ENCODE data around the gene LTBP4. TPM values are rescaled to one million over a fixed set of nuclear protein-coding genes. Genes with fewer than 3 reads are reported as not detected.
"Not testable (repeated sequence)": the region's sequence is repeated elsewhere in the genome, so short reads cannot be mapped to it uniquely, and the experiment has no call there.

LTBP4 gene
- total RNA-seq, result 10 to 100 TPM; 42.8 to 75.9 TPM

GRCh38 chr19:40601134-40601974 lies at the start of gene LTBP4:
Gene LTBP4 (plus strand): TSS chr19:40601369. CDS start chr19:40601388, 19 bp downstream.
- H3K27ac Mint-ChIP-seq, result no peak within 1 kb of the TSS
- H3K4me1 Mint-ChIP-seq, result peaks cover 67% of the 10 kb centered on the region
- peaks cover 46% of the 10 kb centered on the region for H3K27me3 Mint-ChIP-seq
- no peaks in the 10 kb centered on the region for H3K36me3 Mint-ChIP-seq
- no peaks in the 10 kb centered on the region for H3K9me3 Mint-ChIP-seq (ENCODE audit: low read depth)
- ATAC-seq (no peak), DNase-seq (no peak)
- CTCF ChIA-PET, result interaction anchor here (0.9 to 9.3 kb wide), 12 partner anchors 10 to 295 kb away, joined by 3 to 65 read pairs (median 10); partner anchors contain the start of gene BLVRB
- peak within 1 kb of the TSS; percentile 15 for H3K4me3 Mint-ChIP-seq

- H3K36me3 Mint-ChIP-seq, result no peaks in the 10 kb centered on the region
- CTCF ChIA-PET, result interaction anchor here (1.7 kb wide), 1 partner anchor 82 kb away, joined by 3 read pairs; no protein-coding TSS in a partner anchor
- no peak overlapping the region for H3K27ac Mint-ChIP-seq
- peaks cover 57% of the 10 kb centered on the region for H3K27me3 Mint-ChIP-seq
- no peaks in the 10 kb centered on the region for H3K9me3 Mint-ChIP-seq (ENCODE audit: low read depth)
- peaks cover 8% of the 10 kb centered on the region for H3K4me1 Mint-ChIP-seq
- DNase-seq, result no peak
- no peak for ATAC-seq
- no peak overlapping the region for H3K4me3 Mint-ChIP-seq
Observed at GRCh38 chr19:40552848-40553247, 48.3 kb upstream of the LTBP4 start.

- ATAC-seq (no peak), DNase-seq (no peak)
- no peaks in the 10 kb centered on the region for H3K9me3 Mint-ChIP-seq (ENCODE audit: low read depth)
- peaks cover 3% of the 10 kb centered on the region for H3K4me1 Mint-ChIP-seq
- CTCF ChIA-PET, result interaction anchor here (0.9 to 1.0 kb wide), 2 partner anchors 14 to 16 kb away, joined by 3 to 4 read pairs; no protein-coding TSS in a partner anchor
- no peaks in the 10 kb centered on the region for H3K36me3 Mint-ChIP-seq
- no peak overlapping the region for H3K4me3 Mint-ChIP-seq
- peaks cover 53% of the 10 kb centered on the region for H3K27me3 Mint-ChIP-seq
- no peak overlapping the region for H3K27ac Mint-ChIP-seq
Observed at GRCh38 chr19:40553885-40554857, 47.0 kb upstream of the LTBP4 start.

- CTCF ChIA-PET, result interaction anchor here (0.5 to 2.2 kb wide), 4 partner anchors 12 to 613 kb away, joined by 3 to 5 read pairs (median 4); no protein-coding TSS in a partner anchor
- H3K4me3 Mint-ChIP-seq, result no peak overlapping the region
- ATAC-seq (no peak), DNase-seq (no peak)
- peaks cover 53% of the 10 kb centered on the region for H3K27me3 Mint-ChIP-seq
- no peak overlapping the region for H3K27ac Mint-ChIP-seq
- H3K36me3 Mint-ChIP-seq, result no peaks in the 10 kb centered on the region
- H3K9me3 Mint-ChIP-seq (ENCODE audit: low read depth), result no peaks in the 10 kb centered on the region
- H3K4me1 Mint-ChIP-seq, result no peaks in the 10 kb centered on the region
Observed at GRCh38 chr19:40555978-40556689, 45.0 kb upstream of the LTBP4 start.

- DNase-seq, result no peak
- Mint-ChIP-seq H3K27ac (no peak overlapping the region), H3K4me1 (peaks cover 4% of the 10 kb centered on the region), H3K9me3 (ENCODE audit: low read depth) (no peaks in the 10 kb centered on the region), H3K36me3 (no peaks in the 10 kb centered on the region), H3K27me3 (peaks cover 54% of the 10 kb centered on the region), H3K4me3 (no peak overlapping the region)
- no peak for ATAC-seq
- CTCF ChIA-PET, result interaction anchor here (1.1 to 2.2 kb wide), 3 partner anchors 11 to 78 kb away, joined by 3 to 5 read pairs (median 4); no protein-coding TSS in a partner anchor
Observed at GRCh38 chr19:40556953-40557530, 44.1 kb upstream of the LTBP4 start.

- no peak overlapping the region for H3K27ac Mint-ChIP-seq
- CTCF ChIA-PET, result interaction anchor here (1.3 kb wide), 1 partner anchor 75 kb away, joined by 4 read pairs; no protein-coding TSS in a partner anchor
Observed at GRCh38 chr19:40559394-40559793, 41.8 kb upstream of the LTBP4 start.

GRCh38 chr19:40560092-40560507 lies 41.1 kb upstream of the LTBP4 start:
- Mint-ChIP-seq H3K4me1 (peaks cover 4% of the 10 kb centered on the region), H3K27ac (no peak overlapping the region), H3K9me3 (ENCODE audit: low read depth) (no peaks in the 10 kb centered on the region), H3K36me3 (no peaks in the 10 kb centered on the region), H3K4me3 (no peak overlapping the region), H3K27me3 (peaks cover 36% of the 10 kb centered on the region)
- DNase-seq (no peak), ATAC-seq (no peak)
- CTCF ChIA-PET, result no interaction called here

More at GRCh38 chr19:40559394-40559793, 41.8 kb upstream of the LTBP4 start:
- H3K27me3 Mint-ChIP-seq, result peaks cover 39% of the 10 kb centered on the region
- peaks cover 4% of the 10 kb centered on the region for H3K4me1 Mint-ChIP-seq
- H3K4me3 Mint-ChIP-seq, result no peak overlapping the region
- DNase-seq (no peak), ATAC-seq (no peak)
- H3K36me3 Mint-ChIP-seq, result no peaks in the 10 kb centered on the region
- no peaks in the 10 kb centered on the region for H3K9me3 Mint-ChIP-seq (ENCODE audit: low read depth)

GRCh38 chr19:40561947-40562346 lies 39.2 kb upstream of the LTBP4 start:
- CTCF ChIA-PET, result interaction anchor here (0.7 kb wide), 1 partner anchor 73 kb away, joined by 3 read pairs; no protein-coding TSS in a partner anchor
- no peak for ATAC-seq
- no peak overlapping the region for H3K4me3 Mint-ChIP-seq
- H3K36me3 Mint-ChIP-seq, result no peaks in the 10 kb centered on the region
- no peaks in the 10 kb centered on the region for H3K9me3 Mint-ChIP-seq (ENCODE audit: low read depth)
- no peak overlapping the region for H3K27ac Mint-ChIP-seq
- peaks cover 40% of the 10 kb centered on the region for H3K27me3 Mint-ChIP-seq
- H3K4me1 Mint-ChIP-seq, result peaks cover 4% of the 10 kb centered on the region
- DNase-seq, result no peak

- CTCF ChIA-PET, result interaction anchor here (1.7 kb wide), 1 partner anchor 70 kb away, joined by 4 read pairs; no protein-coding TSS in a partner anchor
- DNase-seq, ATAC-seq: not testable (repeated sequence)
Observed at GRCh38 chr19:40564535-40564934, 36.6 kb upstream of the LTBP4 start.

GRCh38 chr19:40565355-40565754 lies 35.8 kb upstream of the LTBP4 start:
- ATAC-seq, result no peak
- Mint-ChIP-seq H3K27me3 (peaks cover 51% of the 10 kb centered on the region), H3K4me3 (no peak overlapping the region), H3K9me3 (ENCODE audit: low read depth) (no peaks in the 10 kb centered on the region), H3K27ac (no peak overlapping the region), H3K36me3 (no peaks in the 10 kb centered on the region), H3K4me1 (peaks cover 10% of the 10 kb centered on the region)
- CTCF ChIA-PET, result interaction anchor here (1.7 kb wide), 1 partner anchor 69 kb away, joined by 4 read pairs; no protein-coding TSS in a partner anchor
- DNase-seq, result no peak

More at GRCh38 chr19:40564535-40564934, 36.6 kb upstream of the LTBP4 start:
- H3K27ac Mint-ChIP-seq; H3K36me3 Mint-ChIP-seq; H3K9me3 Mint-ChIP-seq (ENCODE audit: low read depth); H3K4me3 Mint-ChIP-seq; H3K4me1 Mint-ChIP-seq: not testable (repeated sequence)
- H3K27me3 Mint-ChIP-seq, result peaks cover 52% of the 10 kb centered on the region

GRCh38 chr19:40565910-40566495 lies 35.2 kb upstream of the LTBP4 start:
- Mint-ChIP-seq H3K4me1 (peaks cover 15% of the 10 kb centered on the region), H3K27me3 (peaks cover 46% of the 10 kb centered on the region), H3K4me3 (no peak overlapping the region), H3K36me3 (no peaks in the 10 kb centered on the region), H3K9me3 (ENCODE audit: low read depth) (no peaks in the 10 kb centered on the region), H3K27ac (no peak overlapping the region)
- ATAC-seq (no peak), DNase-seq (no peak)
- CTCF ChIA-PET, result interaction anchor here (1.7 kb wide), 1 partner anchor 69 kb away, joined by 4 read pairs; no protein-coding TSS in a partner anchor

Measured in activated CD8-positive, alpha-beta memory T cell treated with anti-CD3 and anti-CD28 coated beads, Interleukin-2, amount 10 ng/mL, durations not matched to agents 7 days and 5 days (primary cell).